GM19372 (cell line): ENCODE results near the gene GAB2.
"Not testable (repeated sequence)": the region's sequence is repeated elsewhere in the genome, so short reads cannot be mapped to it uniquely, and the experiment has no call there.

ENCODE experiments used
- ATAC-seq: cut with Tn5 transposase; IDR thresholded peaks from one replicate; pipeline ENCODE4 v1.9.1; 2021; ENCODE audit warnings: mild to moderate bottlenecking, low read depth, moderate library complexity; ENCODE audit not compliant: unreplicated experiment

GAB2 gene

GRCh38 chr11:78259777-78260487 lies 157.7 kb downstream of the GAB2 start:
- ATAC-seq, result no peak

GRCh38 chr11:78257654-78258053 lies 160.0 kb downstream of the GAB2 start:
- ATAC-seq, result no peak

DNA sequence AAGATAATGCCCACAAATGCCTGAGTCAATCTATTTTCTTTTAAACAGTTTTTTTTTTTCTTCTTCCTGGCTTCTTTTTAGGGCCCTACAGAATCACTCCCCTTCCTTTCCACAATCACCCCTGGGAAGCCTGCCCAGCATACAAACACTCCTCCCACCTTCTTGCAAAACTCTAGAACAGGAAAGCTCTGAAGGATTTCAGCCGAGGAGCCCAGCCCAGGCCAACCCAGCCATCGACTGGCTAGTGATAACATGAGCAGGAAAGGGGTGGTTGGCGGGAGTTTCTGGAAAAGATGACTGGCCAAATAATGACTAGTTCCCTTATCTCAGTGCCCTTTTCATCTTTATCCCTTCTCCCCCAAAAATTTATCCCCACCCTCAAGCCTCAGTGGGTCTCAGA lies 160.7 kb downstream of the GAB2 start:
- ATAC-seq, result no peak

DNA sequence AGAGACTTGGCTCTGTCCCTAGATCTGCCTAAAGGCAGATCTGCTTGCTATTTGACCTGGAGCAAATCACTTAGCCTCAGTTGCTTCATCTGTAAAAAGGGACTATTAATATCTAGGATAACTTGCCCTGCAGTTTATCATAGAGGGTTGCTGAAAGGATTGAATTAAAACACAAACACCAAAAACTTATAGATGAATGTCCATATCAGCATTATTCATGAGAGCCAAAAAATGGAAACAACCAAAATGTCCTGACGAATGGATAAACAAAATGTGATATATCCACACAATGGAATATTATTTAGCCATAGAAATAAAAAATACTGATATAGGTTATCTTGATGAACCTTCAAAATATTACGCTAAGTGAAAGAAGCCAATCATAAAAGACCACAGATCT lies 161.7 kb downstream of the GAB2 start:
- no peak for ATAC-seq

- no peak for ATAC-seq
These were observed 163.4 kb downstream of the GAB2 start for GRCh38 chr11:78254268-78254667.

DNA sequence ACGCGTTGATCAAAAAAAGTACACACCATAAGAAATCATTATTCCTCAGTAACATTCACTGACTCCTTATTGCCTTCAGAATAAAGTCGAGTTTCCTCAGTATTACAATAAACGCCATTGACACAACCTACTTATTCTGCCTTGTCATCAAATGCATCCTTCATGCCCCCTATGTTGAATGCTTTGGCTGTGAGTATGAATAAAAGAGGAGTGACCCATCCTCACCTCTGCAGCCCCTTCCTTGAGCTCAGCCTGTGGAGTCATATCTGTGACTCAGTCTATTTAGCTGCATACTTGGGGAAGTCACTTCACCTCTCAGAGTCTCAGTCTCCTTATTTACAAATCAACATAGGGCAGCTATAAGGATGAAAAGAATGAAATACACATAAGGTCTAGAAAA lies 163.8 kb downstream of the GAB2 start:
- no peak for ATAC-seq

- no peak for ATAC-seq
These were observed 166.4 kb downstream of the GAB2 start for GRCh38 chr11:78251083-78251775.

DNA sequence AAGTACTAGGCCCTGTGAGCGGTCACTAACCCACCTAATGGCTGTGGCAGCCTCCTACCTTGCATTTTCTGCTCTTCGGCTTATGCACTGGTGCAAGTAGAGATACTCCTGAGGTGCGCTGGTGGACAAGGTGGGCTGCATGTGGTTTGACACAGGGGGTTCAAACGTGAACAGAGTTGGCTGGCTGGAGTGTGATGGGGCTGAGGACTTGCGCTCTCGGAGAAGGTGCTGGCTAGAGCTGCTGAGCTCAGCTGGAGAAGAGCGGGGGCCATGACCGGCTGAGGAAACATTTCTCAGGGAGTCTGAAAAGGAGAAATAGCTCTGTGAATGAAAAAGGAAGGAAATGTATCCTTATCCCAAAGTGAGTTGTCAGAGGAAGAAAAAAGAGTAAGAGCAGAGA lies 167.5 kb downstream of the GAB2 start:
- no peak for ATAC-seq

DNA sequence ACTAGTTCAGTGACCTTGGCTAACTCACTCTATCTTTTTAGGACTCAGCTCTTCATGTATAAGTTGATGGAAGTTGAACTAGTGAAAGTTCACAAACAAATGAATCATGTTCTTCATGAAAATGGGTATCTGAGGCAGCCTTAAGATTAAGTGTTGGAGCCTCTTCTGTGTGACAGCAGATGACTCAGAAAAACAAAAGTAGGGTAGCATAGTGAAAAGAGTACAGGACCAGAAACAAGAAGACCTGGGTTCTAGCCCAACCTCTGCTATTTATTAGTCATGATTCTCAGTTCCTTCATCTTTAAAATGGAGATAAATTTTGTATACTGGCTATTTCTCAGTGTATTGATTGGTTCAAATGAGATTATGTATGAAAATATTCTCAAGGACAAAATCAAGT lies 168.7 kb downstream of the GAB2 start:
- ATAC-seq, result no peak

- no peak for ATAC-seq
These were observed 169.4 kb downstream of the GAB2 start for GRCh38 chr11:78248191-78248590.

- ATAC-seq, result no peak
These were observed 172.9 kb downstream of the GAB2 start for GRCh38 chr11:78244546-78245255.

DNA sequence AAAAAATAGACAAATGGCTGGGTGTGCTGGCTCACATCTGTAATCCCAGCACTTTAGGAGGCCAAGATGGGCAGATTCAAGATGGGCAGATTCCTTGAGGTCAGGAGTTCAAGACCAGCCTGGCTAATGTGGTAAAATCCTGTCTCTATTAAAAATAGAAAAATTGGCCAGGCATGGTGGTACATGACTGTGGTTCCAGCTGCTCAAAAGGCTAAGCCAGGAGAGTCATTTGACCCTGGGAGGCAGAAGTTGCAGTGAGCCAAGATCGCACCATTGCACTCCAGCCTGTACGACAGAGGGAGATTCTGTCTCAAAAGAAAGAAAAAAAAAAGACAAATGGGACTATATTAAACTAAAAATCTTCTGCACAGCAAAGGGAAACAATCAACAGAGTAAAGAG lies 173.5 kb downstream of the GAB2 start:
- ATAC-seq, result no peak

DNA sequence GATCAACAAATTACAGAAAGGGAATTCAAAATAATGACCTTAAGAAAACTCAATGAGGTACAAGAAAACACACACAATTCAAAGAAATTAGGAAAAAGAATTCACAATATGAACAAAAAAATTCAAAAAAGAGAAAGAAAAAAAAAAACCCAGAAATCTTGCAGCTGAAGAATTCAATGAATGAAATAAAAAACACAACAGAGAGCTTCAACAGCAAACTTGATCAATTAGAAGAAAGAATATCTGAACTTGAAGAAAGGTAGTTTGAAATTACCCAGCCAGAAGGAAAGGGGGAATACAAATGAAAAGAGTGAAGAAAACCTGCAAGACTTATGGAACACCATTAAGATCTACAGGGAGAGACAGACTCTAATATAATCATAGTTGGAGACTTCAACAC lies 176.1 kb downstream of the GAB2 start:
- no peak for ATAC-seq

DNA sequence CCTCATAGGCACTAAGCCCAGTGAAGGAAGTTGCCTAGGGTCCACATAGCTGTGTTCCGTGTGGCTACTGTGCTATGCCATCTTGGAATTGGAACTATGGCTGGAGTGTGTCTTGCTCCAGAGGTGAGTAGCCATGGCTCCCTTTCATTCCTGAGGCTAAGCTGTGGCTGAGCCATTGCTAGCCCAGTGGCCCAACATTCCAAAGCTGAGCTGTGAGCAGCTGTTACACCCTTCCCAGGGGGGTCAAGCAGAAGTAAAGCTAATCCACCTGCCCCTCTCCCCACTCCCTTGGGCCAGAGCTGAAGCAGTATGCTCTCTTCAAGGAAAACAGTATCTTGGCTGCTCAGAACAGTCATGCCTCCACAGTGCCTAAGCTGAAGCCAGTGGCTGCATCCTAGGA lies 177.8 kb downstream of the GAB2 start:
- ATAC-seq, result no peak

DNA sequence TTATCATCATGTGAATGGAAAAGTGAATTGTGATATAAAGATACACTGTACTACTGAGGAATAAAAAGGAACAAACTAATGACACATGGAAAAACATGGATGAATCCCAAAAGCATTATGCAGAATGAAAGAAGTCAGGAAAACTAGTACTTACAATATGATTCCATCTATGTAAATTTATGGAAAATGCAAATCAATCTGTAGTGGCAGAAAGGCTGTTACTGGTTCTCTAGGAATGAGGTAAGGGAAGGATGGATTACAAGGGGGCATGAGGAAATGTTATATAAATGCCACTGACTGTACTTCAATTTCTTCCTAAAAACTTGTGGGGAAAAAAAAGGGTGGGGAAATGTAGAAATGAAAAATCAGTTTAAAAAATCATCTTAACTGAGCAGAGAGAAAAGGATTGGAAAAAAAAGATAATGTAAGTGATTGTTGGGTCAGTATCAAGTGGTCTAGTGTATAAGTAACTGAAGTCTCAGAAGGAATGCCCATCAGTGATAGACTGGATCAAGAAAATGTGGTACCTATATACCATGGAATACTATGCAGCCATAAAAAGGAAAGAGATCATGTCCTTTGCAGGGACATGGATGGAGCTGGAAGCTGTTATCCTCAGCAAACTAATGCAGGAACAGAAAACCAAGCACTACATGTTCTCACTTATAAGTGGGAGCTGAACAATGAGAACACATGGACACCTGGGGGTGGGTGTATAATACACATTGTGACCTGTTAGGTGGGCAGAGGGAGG lies 180.2 kb downstream of the GAB2 start:
- ATAC-seq, result no peak

DNA sequence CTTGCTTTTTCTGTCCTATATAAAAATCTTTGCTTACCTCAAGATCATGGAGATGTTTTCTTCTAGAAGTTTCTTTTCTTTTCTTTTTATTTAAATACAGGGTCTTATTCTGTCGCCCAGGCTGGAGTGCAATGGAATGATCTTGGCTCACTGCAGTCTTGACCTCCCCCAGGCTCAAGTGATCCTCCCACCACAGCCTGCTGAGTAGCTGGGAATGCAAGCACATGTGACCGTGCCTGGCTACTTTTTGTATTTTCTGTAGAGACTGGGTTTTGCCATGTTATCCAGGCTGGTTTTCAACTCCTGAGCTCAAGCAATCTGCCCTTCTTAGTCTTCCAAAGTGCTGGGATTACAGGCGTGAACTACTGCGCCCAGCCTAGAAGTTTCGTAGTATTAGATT lies 183.6 kb downstream of the GAB2 start:
- ATAC-seq, result no peak

- ATAC-seq, result not testable (repeated sequence)
These were observed 184.6 kb downstream of the GAB2 start for GRCh38 chr11:78233046-78233445.

DNA sequence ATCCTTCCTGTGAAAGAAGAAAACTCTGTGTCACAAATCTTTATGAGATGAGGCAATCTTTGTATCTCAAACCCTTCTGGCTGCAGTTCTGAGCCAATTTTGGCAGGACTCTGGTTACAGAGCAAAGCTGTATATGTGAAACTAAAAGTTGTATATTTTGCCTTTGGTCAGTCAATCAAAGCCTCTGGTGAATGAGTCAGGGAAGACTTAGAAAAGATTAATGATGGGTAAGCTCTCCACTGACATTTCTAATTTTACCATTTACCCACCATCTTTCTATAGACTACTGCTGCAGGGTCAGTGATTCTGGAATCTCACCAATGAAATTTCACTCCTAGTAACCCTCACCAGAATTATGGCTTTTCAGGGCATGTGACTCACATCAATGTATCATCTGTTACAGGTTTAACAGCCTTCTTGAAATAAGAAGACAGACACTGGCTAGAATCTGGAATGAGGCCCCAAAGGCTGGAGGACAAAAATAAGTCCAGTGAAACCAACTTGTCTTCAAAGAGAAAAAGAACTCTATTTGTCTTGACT lies 185.6 kb downstream of the GAB2 start:
- ATAC-seq, result no peak

DNA sequence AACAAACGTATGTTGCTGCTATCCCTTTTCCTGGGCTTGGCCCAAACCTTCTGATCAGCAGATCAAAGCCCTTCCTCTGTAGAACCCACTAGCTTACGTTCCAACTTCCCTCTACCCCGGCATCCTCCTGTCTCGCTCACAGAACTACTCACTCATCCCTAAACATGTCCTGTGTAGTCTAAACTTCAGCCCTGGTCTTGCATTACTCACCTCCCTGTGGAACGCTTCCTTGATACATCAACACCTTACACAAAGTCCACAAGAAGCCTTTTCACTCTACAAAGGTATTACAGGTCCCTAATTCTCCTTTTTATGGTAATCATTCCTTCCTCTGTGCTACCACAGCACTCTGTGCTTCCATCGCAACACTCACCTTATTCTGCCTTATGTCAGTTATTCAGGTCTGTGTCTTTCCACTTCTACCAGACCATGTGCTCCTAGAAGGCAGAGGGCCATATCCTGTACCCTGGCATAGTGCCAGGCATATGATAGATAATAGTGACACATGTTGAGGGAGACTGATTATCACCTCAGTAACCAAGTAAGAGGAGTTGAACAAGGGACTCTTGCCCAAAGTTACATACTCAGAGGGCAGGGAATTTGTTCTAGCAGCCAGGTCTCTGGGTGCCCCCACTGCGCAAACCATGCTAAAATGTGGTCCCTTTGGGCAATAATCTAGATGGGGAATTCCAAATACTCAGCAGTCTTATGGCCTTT lies 187.3 kb downstream of the GAB2 start:
- no peak for ATAC-seq

- no peak for ATAC-seq
These were observed 188.5 kb downstream of the GAB2 start for GRCh38 chr11:78229106-78229505.
